Measurements from ENCODE around the gene IL18BP.

- no peak for TF ChIP-seq CTCF (IDR thresholded peaks at IDR 0.05; ENCODE audit: insufficient read depth, low read length, poor library complexity, severe bottlenecking)
- no peak for TF ChIP-seq EZH2phosphoT487 (conservative IDR thresholded peaks at IDR 0.05; ENCODE audit: low read length)
Observed at GRCh38 chr11:71999362-71999761, 653 bp downstream of the IL18BP start.
